GM06990 (cell line): Measurements from ENCODE around the gene CCND2.

ENCODE experiments used
- DNase-seq: peaks from one replicate; pipeline ENCODE4 v3.0.0-alpha.2; 2011; ENCODE audit not compliant: insufficient read length; ENCODE audit errors: extremely low read depth
- H3K27me3 ChIP-seq: replicated peaks from 2 replicates; pipeline ENCODE4 v1.6.0; 2011; ENCODE audit warnings: low read length; ENCODE audit not compliant: control insufficient read depth, insufficient read depth
- H3K36me3 ChIP-seq: 2 replicates; pipeline ENCODE4 v1.5.1; 2011; ENCODE audit warnings: low read length; ENCODE audit not compliant: control insufficient read depth, insufficient read depth
- H3K4me3 ChIP-seq: replicated peaks from 2 replicates; pipeline ENCODE4 v1.5.1; 2011; ENCODE audit warnings: low read depth, mild to moderate bottlenecking, control low read depth, low read length
- TF ChIP-seq, protein P1 (sequence below): IDR thresholded peaks from 2 replicates; pipeline ENCODE4 v1.5.1; 2011; ENCODE audit warnings: low read length, control low read depth, mild to moderate bottlenecking, inconsistent platforms; ENCODE audit not compliant: insufficient read depth, poor library complexity, severe bottlenecking

CCND2 gene

DNA sequence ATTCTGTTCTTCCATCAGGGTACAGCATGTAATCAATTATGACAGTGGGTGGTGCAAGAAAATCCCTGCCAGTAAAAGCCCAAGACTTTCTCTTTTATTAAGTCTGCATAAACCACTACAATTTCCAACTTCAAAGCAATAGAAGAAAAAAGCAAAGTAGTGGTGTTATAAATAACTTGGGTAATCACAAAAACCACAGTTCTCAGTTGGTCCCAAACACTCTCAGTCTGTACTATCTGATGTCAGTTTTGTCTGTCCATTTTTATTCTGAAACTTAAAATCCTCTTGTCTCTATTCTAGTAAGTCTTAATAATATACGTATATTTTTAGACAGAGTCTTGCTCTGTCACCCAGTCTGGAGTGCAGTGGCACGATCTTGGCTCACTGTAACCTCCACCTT lies 38.7 kb downstream of the CCND2 start:
- Histone ChIP-seq H3K27me3 (no peaks in the 10 kb centered on the region), H3K4me3 (no peak overlapping the region), H3K36me3 (no peaks in the 10 kb centered on the region)
- no peak for DNase-seq
- TF ChIP-seq, protein P1, sequence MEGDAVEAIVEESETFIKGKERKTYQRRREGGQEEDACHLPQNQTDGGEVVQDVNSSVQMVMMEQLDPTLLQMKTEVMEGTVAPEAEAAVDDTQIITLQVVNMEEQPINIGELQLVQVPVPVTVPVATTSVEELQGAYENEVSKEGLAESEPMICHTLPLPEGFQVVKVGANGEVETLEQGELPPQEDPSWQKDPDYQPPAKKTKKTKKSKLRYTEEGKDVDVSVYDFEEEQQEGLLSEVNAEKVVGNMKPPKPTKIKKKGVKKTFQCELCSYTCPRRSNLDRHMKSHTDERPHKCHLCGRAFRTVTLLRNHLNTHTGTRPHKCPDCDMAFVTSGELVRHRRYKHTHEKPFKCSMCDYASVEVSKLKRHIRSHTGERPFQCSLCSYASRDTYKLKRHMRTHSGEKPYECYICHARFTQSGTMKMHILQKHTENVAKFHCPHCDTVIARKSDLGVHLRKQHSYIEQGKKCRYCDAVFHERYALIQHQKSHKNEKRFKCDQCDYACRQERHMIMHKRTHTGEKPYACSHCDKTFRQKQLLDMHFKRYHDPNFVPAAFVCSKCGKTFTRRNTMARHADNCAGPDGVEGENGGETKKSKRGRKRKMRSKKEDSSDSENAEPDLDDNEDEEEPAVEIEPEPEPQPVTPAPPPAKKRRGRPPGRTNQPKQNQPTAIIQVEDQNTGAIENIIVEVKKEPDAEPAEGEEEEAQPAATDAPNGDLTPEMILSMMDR: no peak

DNA sequence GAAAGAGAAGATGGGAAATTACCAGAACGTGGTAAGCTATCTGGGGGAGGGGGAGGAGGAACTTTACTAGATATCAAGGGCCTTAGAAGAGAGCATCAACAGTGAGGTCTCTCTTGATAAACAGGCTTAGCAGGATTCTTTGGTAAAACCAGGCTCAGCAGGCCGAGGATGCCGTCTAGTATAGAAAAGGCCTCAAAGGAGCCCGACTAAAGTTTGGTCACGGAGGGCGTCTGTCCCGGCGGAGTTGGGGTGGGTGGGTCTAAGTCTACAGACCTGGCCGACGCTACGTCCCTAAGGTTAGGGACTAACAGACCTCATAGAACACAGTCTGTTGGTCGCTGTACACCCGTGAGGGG lies 46.9 kb downstream of the CCND2 start:
- Histone ChIP-seq H3K27me3 (no peaks in the 10 kb centered on the region), H3K4me3 (peak overlapping the region; percentile 69), H3K36me3 (peaks cover 2% of the 10 kb centered on the region)
- DNase-seq: no peak
- TF ChIP-seq, protein P1: no peak

DNA sequence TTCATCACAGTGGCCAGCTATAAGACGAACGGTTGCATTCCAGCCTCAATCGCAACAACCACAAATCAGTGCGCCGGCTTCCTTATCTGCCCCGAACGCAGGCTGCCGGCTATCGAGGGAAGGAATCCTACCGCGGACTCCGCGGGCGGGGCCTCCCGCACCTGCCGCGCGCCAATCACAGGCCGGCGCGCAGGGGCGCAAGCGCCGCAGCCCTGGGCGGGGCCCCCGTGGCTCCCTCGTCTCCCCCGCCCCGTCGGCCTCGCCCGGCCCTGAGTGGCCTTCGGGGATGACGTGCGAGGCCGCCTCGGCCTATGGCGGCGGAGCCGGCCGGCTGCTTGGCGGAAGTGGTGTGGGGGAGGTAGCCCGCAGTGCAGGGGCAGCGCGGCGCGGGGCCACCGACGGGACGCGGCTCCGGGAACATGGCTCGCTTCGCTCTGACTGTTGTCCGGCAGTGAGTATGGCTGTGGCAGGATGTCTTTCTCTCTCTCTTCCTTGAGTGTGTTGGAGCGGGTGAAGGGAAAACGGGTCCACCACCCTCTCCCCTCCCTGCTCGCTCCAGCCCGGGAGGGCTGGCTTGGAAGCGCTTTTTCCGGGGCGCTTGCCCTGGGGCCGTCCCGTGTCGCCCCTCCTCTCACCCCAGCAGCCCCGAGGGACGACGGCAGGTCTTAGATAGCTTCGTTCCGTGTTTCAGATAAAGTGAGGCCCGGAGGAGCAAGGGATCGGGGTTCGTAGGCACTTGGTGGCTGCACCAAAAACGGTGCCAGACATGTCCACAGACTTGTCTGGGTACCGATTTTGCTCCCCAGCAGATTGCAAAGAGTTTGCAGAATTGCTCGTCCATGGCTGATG lies 47.5 kb downstream of the CCND2 start, which contains the start of gene TIGAR:
TIGAR (plus strand) TSS at position 361 of the 849 bp plus-strand sequence; CDS start at position 420, 59 bp downstream.
- DNase-seq: peak; percentile 99
- Histone ChIP-seq H3K36me3 (peaks cover 2% of the 10 kb centered on the region), H3K4me3 (peak within 1 kb of the TSS; percentile 69), H3K27me3 (no peaks in the 10 kb centered on the region)
- TF ChIP-seq, protein P1: no peak

DNA sequence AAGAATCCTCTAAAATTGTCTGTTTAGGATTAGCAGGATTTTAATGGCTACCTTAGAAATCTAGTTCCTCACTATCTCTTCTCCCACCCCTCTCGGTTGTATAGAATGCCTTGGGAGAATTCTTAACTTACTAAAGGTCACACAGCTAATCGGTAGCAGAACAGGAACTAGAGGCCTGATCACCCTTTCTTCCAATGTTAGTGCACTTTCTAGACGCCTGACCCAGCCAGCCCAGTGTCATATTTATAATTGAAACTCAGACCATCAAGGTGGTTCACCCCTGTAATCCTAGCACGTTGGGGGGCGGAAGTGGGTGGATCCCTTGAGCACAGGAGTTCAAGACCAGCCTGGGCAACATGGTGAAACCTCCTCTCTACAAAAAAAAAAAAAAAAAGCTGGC lies 49.2 kb downstream of the CCND2 start:
- peak overlapping the region; percentile 68 for H3K4me3 ChIP-seq

More for the DNA sequence above, 49.2 kb downstream of the CCND2 start:
- H3K36me3 ChIP-seq: peaks cover 2% of the 10 kb centered on the region
- TF ChIP-seq, protein P1: no peak
- no peaks in the 10 kb centered on the region for H3K27me3 ChIP-seq
- DNase-seq: peak; percentile 32
